ENCODE measurements around the gene SMG6. TPM values are rescaled to one million over a fixed set of nuclear protein-coding genes. Genes with fewer than 3 reads are reported as not detected.

Gene SMG6
- total and polyA plus RNA-seq, 2 of the 8 experiments (the other 6 are each of a cell fraction or from before 2014, with no cell fraction given) = 18.5 to 25.2 TPM

DNA sequence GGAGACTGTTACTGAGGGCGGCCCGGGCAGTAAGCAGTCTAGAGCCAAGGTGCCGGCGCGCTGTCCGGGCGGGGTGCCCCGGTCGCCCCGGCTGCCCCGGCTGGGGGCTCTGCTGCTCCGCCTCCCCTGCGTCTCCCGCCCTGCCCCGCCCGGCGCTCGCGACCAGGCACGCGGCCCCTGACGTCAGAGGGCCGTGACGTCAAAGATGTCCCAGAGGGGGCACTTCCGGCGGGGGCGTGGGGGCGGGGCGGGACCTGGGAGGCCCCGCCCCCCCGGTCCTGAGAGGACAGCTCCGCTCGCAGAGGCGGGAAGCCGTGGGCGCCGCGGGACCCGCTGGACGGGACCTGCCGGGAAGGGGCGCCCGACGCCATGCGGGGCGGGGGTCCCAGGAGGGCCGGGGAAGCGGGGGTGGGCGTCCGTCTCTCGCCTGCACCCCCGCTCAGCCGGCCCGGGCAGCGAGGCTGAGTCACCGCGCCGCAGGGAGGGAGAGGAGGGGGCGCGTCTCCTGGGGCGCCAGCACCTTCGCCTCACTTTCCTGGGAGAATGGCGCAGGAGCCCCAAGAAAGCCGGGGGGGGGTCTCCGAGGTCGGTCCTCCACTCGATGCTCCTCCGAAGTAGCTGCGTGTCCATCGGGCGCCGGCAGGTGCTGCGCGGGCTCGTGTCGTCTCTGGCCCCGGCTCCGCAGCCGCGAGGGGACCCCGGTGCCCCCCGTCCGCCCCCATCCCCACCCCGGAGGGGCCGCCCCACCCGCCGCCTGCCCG lies 253.1 kb downstream of the SMG6 start (continued):
- TF ChIP-seq, protein P1, sequence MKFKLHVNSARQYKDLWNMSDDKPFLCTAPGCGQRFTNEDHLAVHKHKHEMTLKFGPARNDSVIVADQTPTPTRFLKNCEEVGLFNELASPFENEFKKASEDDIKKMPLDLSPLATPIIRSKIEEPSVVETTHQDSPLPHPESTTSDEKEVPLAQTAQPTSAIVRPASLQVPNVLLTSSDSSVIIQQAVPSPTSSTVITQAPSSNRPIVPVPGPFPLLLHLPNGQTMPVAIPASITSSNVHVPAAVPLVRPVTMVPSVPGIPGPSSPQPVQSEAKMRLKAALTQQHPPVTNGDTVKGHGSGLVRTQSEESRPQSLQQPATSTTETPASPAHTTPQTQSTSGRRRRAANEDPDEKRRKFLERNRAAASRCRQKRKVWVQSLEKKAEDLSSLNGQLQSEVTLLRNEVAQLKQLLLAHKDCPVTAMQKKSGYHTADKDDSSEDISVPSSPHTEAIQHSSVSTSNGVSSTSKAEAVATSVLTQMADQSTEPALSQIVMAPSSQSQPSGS (IDR thresholded peaks at IDR 0.05; ENCODE audit: low read length) = no peak
- TF ChIP-seq PHF8 (conservative IDR thresholded peaks at IDR 0.05; ENCODE audit: low read depth, low read length) = no peak
- TF ChIP-seq BACH1 (IDR thresholded peaks at IDR 0.05; ENCODE audit: low read length) = no peak
- TF ChIP-seq SP1 (IDR thresholded peaks at IDR 0.05; ENCODE audit: low read depth, low read length) = no peak
- no peak for TF ChIP-seq ASH2L (IDR thresholded peaks at IDR 0.05; ENCODE audit: low read length)
- no peak for TF ChIP-seq EP300 (IDR thresholded peaks at IDR 0.05; ENCODE audit: borderline replicate concordance in 1 of 2, low read depth in 2 of 2, low read length in 2 of 2)
- no peak for TF ChIP-seq KDM5A (IDR thresholded peaks at IDR 0.05; ENCODE audit: low read length)
- TF ChIP-seq CEBPB (IDR thresholded peaks at IDR 0.05; ENCODE audit: low read depth, low read length) = no peak
- TF ChIP-seq POU5F1 (IDR thresholded peaks at IDR 0.05; ENCODE audit: low read depth, low read length) = no peak
- TF ChIP-seq SP4 (IDR thresholded peaks at IDR 0.05; ENCODE audit: low read length) = no peak
- no peak for TF ChIP-seq RBBP5 (IDR thresholded peaks at IDR 0.05; ENCODE audit: borderline replicate concordance, low read depth, low read length)
- TF ChIP-seq FOSL1 (IDR thresholded peaks at IDR 0.05; ENCODE audit: insufficient read depth, low read depth, low read length) = no peak
